Upper lobe of left lung (tissue), 4 donors: ENCODE results near the gene DRC7.

Source experiments
- POLR2A ChIP-seq, 4 donors: fragments of 450-650 bp; IDR thresholded peaks; one replicate each; pipeline ENCODE4 v1.5.1; 2016 to 2017; ENCODE audit warnings: antibody characterized with exemption in 4 of 4, mild to moderate bottlenecking in 2 of 4
- TF ChIP-seq, protein P1 (sequence below), 6 experiments: fragments of 450-650 bp in 4 of 6; fragments of 200-600 bp in 2 of 6; sonication (generic) in 2 of 6; IDR thresholded peaks; one replicate each; pipeline ENCODE4 v1.5.1; 2016 to 2019; ENCODE audit warnings: antibody characterized with exemption in 6 of 6

DNA sequence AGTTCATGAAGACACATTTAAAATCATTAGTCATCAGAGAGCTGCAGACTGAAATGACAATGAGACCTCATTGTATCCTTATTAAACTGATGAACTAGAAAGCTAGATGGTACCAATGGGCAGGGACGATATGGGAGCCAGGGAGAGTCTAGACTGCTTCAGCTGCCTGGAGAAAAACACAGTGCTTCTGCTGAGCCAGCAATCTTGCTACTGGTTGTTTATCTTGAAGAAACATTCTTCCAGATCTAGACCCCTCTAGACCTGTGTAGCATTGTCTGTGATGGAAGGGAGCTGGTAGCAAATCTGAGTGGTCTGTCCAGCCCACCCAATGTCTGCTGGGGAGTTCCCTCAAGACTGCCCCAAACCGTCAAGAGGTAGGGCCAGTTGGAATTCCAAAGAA is 2.0 kb upstream of the DRC7 start:
- TF ChIP-seq POLR2A (IDR thresholded peaks at IDR 0.05) = no peak
- TF ChIP-seq, protein P1, sequence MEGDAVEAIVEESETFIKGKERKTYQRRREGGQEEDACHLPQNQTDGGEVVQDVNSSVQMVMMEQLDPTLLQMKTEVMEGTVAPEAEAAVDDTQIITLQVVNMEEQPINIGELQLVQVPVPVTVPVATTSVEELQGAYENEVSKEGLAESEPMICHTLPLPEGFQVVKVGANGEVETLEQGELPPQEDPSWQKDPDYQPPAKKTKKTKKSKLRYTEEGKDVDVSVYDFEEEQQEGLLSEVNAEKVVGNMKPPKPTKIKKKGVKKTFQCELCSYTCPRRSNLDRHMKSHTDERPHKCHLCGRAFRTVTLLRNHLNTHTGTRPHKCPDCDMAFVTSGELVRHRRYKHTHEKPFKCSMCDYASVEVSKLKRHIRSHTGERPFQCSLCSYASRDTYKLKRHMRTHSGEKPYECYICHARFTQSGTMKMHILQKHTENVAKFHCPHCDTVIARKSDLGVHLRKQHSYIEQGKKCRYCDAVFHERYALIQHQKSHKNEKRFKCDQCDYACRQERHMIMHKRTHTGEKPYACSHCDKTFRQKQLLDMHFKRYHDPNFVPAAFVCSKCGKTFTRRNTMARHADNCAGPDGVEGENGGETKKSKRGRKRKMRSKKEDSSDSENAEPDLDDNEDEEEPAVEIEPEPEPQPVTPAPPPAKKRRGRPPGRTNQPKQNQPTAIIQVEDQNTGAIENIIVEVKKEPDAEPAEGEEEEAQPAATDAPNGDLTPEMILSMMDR (IDR thresholded peaks at IDR 0.05) = no peak
